ENCODE measurements around the gene TNK1. TPM values are rescaled to one million over a fixed set of nuclear protein-coding genes. Genes with fewer than 3 reads are reported as not detected.
"Not testable (repeated sequence)": the region's sequence is repeated elsewhere in the genome, so short reads cannot be mapped to it uniquely, and the experiment has no call there.

TNK1 gene
- 1 to 10 TPM; 6.1 to 9.3 TPM for polyA plus RNA-seq

DNA sequence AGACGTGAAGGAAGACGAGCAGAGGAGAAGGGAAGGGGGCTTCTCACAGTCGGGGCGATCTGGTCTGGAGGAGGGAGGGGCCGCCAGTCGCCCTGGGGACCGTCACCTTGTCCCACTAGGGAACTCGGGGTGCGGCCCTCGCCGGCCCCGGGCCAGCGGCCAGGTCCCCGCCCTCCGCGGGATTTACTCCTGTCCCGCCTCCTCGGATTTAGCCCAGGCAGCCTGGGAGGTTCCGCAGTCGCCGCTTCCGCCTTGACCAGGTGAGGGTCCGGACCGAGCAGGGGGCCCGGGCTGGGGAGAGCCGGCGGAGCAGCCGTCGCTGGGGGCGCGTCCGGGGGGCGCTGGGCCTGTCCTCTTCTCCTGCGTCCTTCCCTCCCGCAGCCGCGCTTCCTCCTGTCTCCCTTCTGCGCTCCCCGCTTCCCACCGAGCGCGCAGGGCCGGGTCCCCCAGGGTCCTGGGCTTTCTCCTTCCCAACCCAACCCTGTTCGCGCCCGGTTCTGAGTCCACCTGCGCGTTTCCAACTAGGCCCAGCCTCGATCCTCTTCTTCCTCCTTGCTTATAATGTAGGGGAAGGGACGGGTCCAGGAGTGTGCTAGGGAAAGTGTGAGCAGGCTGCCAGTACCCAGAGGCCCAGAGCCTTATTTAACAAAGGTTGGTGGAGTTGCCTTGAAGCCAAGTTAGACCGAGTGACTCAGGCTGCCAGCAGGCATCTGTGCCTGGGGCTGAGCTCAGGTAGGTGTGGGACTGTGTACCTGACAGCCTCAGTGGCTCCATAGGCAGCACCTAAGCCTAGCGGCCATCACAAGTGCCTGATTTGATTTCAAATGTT is at the start of gene TNK1:
TSS of gene TNK1 (plus strand) at position 235 of the 829 bp plus-strand sequence. CDS start 1,838 bp downstream, outside the sequence.
- Histone ChIP-seq H3K36me3 (ENCODE audit: control insufficient read depth in 2 of 2, insufficient read depth in 2 of 2, low read length in 1 of 2) (peaks cover 0 to 17% of the 10 kb centered on the region in 2 donors), H3K4me3 (ENCODE audit: low read depth in 1 of 2, low read length in 2 of 2) (peak within 1 kb of the TSS; percentile 60 to 69), H3K4me1 (ENCODE audit: control insufficient read depth in 2 of 2, insufficient read depth in 2 of 2, low read length in 1 of 2) (peaks cover 5 to 23% of the 10 kb centered on the region in 2 donors), H3K27ac (ENCODE audit: low read depth in 2 of 2, low read length in 1 of 2) (peak within 1 kb of the TSS; percentile 80 to 85), H3K27me3 (ENCODE audit: control insufficient read depth in 1 of 2, insufficient read depth in 2 of 2, low read length in 2 of 2) (no peaks in the 10 kb centered on the region), H3K9me3 (ENCODE audit: control insufficient read depth in 2 of 2, insufficient read depth in 1 of 2, low read depth in 1 of 2, low read length in 1 of 2) (no peaks in the 10 kb centered on the region)
- WGBS, 2 donors, result 3 to 5% methylated on average over 33 to 52 of the region's 52 CpGs

GRCh38 chr17:7332111-7332510 is 48.8 kb upstream of the TNK1 start:
- H3K9me3 ChIP-seq (ENCODE audit: control insufficient read depth in 2 of 2, insufficient read depth in 1 of 2, low read depth in 1 of 2, low read length in 1 of 2), result no peaks in the 10 kb centered on the region
- no peak overlapping the region for H3K27ac ChIP-seq (ENCODE audit: low read depth in 2 of 2, low read length in 1 of 2)
- WGBS, 2 donors, result 55 to 61% methylated on average over 7 of the region's 7 CpGs
- no peaks in the 10 kb centered on the region for H3K36me3 ChIP-seq (ENCODE audit: control insufficient read depth in 2 of 2, insufficient read depth in 2 of 2, low read length in 1 of 2)
- no peak overlapping the region for H3K4me3 ChIP-seq (ENCODE audit: low read depth in 1 of 2, low read length in 2 of 2)
- no peaks in the 10 kb centered on the region for H3K27me3 ChIP-seq (ENCODE audit: control insufficient read depth in 1 of 2, insufficient read depth in 2 of 2, low read length in 2 of 2)
- H3K4me1 ChIP-seq (ENCODE audit: control insufficient read depth in 2 of 2, insufficient read depth in 2 of 2, low read length in 1 of 2), result peaks cover 3 to 9% of the 10 kb centered on the region in 2 donors

DNA sequence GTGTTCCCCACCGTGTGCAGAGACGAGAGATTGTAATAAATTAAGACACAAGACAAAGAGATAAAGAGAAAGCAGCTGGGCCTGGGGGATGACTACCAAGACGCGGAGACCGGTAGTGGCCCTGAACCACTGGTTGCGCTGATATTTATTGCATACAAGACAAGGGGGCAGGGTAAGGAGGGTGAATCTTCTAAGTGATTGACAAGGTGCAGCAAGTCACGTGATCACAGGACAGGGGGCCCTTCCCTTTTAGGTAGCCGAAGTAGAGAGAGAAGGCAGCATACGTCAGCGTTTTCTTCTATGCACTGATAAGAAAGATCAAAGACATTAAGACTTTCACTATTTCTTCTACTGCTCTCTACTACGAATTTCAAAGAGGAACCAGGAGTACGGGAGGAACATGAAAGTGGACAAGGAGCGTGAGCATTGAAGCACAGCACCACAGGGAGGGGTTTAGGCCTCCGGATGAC is 48.3 kb upstream of the TNK1 start:
- not testable (repeated sequence) for H3K36me3 ChIP-seq (ENCODE audit: control insufficient read depth in 2 of 2, insufficient read depth in 2 of 2, low read length in 1 of 2); H3K4me3 ChIP-seq (ENCODE audit: low read depth in 1 of 2, low read length in 2 of 2); H3K9me3 ChIP-seq (ENCODE audit: control insufficient read depth in 2 of 2, insufficient read depth in 1 of 2, low read depth in 1 of 2, low read length in 1 of 2); H3K27me3 ChIP-seq (ENCODE audit: control insufficient read depth in 1 of 2, insufficient read depth in 2 of 2, low read length in 2 of 2); H3K4me1 ChIP-seq (ENCODE audit: control insufficient read depth in 2 of 2, insufficient read depth in 2 of 2, low read length in 1 of 2); H3K27ac ChIP-seq (ENCODE audit: low read depth in 2 of 2, low read length in 1 of 2)
- 48 to 54% methylated on average over 14 of the region's 14 CpGs for WGBS, 2 donors

DNA sequence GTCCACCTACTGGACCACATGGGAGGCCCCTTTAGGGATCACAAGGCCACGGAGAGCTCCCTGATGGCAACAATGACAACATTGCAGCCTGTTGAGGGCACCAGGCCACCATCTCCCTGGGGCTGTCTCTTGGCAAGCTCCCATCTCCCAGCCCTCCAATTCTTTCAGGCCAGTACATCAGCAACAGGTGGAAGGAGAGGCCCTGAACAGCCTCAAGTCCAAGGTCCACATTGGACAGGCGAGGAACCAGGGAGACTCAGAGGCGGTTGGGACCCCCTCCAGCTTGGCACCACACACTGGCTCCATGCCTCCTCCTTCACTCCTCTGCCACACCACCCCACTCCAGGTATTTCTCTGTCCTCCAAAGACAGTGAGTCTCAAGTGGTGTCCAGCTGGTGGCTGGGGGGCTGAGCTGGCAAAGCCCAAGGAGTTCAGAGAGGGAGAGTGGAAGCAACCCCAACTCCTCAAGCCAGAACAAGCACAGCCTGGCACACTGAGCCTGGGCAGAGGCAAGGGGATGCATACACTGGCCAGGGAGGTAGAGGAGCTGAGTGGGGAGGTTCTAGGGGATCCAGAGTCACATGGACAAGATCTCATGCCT is 45.9 kb upstream of the TNK1 start:
- 77 to 88% methylated on average over 3 of the region's 3 CpGs for WGBS, 2 donors
- H3K4me3 ChIP-seq (ENCODE audit: low read depth in 1 of 2, low read length in 2 of 2), result no peak overlapping the region
- H3K27me3 ChIP-seq (ENCODE audit: control insufficient read depth in 1 of 2, insufficient read depth in 2 of 2, low read length in 2 of 2), result no peaks in the 10 kb centered on the region
- no peaks in the 10 kb centered on the region for H3K9me3 ChIP-seq (ENCODE audit: control insufficient read depth in 2 of 2, insufficient read depth in 1 of 2, low read depth in 1 of 2, low read length in 1 of 2)
- H3K4me1 ChIP-seq (ENCODE audit: control insufficient read depth in 2 of 2, insufficient read depth in 2 of 2, low read length in 1 of 2), result peaks cover 0 to 3% of the 10 kb centered on the region in 2 donors
- H3K27ac ChIP-seq (ENCODE audit: low read depth in 2 of 2, low read length in 1 of 2), result no peak overlapping the region
- no peaks in the 10 kb centered on the region for H3K36me3 ChIP-seq (ENCODE audit: control insufficient read depth in 2 of 2, insufficient read depth in 2 of 2, low read length in 1 of 2)

GRCh38 chr17:7335765-7336164 is 45.1 kb upstream of the TNK1 start:
- not testable (repeated sequence) for H3K4me1 ChIP-seq (ENCODE audit: control insufficient read depth in 2 of 2, insufficient read depth in 2 of 2, low read length in 1 of 2); H3K4me3 ChIP-seq (ENCODE audit: low read depth in 1 of 2, low read length in 2 of 2); H3K27ac ChIP-seq (ENCODE audit: low read depth in 2 of 2, low read length in 1 of 2); H3K9me3 ChIP-seq (ENCODE audit: control insufficient read depth in 2 of 2, insufficient read depth in 1 of 2, low read depth in 1 of 2, low read length in 1 of 2); H3K36me3 ChIP-seq (ENCODE audit: control insufficient read depth in 2 of 2, insufficient read depth in 2 of 2, low read length in 1 of 2); H3K27me3 ChIP-seq (ENCODE audit: control insufficient read depth in 1 of 2, insufficient read depth in 2 of 2, low read length in 2 of 2)
- 80 to 84% methylated on average over 13 of the region's 13 CpGs for WGBS, 2 donors

GRCh38 chr17:7336240-7337175 is 44.4 kb upstream of the TNK1 start, which contains the start of gene ACAP1:
Gene ACAP1 (plus strand): TSS chr17:7336529. CDS start chr17:7336735, 206 bp downstream.
- H3K27me3 ChIP-seq (ENCODE audit: control insufficient read depth in 1 of 2, insufficient read depth in 2 of 2, low read length in 2 of 2), result no peaks in the 10 kb centered on the region
- no peaks in the 10 kb centered on the region for H3K4me1 ChIP-seq (ENCODE audit: control insufficient read depth in 2 of 2, insufficient read depth in 2 of 2, low read length in 1 of 2)
- H3K36me3 ChIP-seq (ENCODE audit: control insufficient read depth in 2 of 2, insufficient read depth in 2 of 2, low read length in 1 of 2), result no peaks in the 10 kb centered on the region
- H3K9me3 ChIP-seq (ENCODE audit: control insufficient read depth in 2 of 2, insufficient read depth in 1 of 2, low read depth in 1 of 2, low read length in 1 of 2), result no peaks in the 10 kb centered on the region
- H3K27ac ChIP-seq (ENCODE audit: low read depth in 2 of 2, low read length in 1 of 2), result peak within 1 kb of the TSS in 1 of 2 donors; percentile 42
- 36 to 38% methylated on average over 16 to 17 of the region's 17 CpGs for WGBS, 2 donors
- peak within 1 kb of the TSS; percentile 41 to 47 for H3K4me3 ChIP-seq (ENCODE audit: low read depth in 1 of 2, low read length in 2 of 2)

GRCh38 chr17:7337600-7337999 is 43.3 kb upstream of the TNK1 start:
- H3K27me3 ChIP-seq (ENCODE audit: control insufficient read depth in 1 of 2, insufficient read depth in 2 of 2, low read length in 2 of 2); H3K36me3 ChIP-seq (ENCODE audit: control insufficient read depth in 2 of 2, insufficient read depth in 2 of 2, low read length in 1 of 2); H3K4me1 ChIP-seq (ENCODE audit: control insufficient read depth in 2 of 2, insufficient read depth in 2 of 2, low read length in 1 of 2); H3K9me3 ChIP-seq (ENCODE audit: control insufficient read depth in 2 of 2, insufficient read depth in 1 of 2, low read depth in 1 of 2, low read length in 1 of 2); H3K27ac ChIP-seq (ENCODE audit: low read depth in 2 of 2, low read length in 1 of 2): not testable (repeated sequence)
- H3K4me3 ChIP-seq (ENCODE audit: low read depth in 1 of 2, low read length in 2 of 2), result peak overlapping the region in 1 of 2 donors; percentile 24
- 72% methylated on average over 7 of the region's 7 CpGs for whole genome bisulfite sequencing, 2 donors

DNA sequence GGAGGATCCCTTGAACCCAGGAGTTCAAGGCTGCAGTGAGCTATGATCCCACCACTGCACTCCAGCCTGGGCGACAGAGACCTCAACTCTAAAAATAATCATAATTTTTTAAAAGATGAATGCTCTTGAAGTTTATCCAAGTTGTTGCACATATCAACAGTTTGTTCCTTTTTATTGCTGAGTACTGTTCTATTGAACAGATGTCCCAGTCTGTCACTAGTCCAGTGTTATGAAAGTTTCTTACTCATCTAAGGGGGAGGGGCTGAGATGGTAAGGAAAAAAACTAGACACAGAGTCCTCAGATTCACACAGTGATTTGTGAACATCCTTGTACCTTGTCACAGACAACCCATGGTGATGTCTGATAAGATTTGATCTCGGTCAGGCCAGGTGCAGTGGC is 40.7 kb upstream of the TNK1 start:
- Histone ChIP-seq H3K27me3 (ENCODE audit: control insufficient read depth in 1 of 2, insufficient read depth in 2 of 2, low read length in 2 of 2) (no peaks in the 10 kb centered on the region), H3K9me3 (ENCODE audit: control insufficient read depth in 2 of 2, insufficient read depth in 1 of 2, low read depth in 1 of 2, low read length in 1 of 2) (no peaks in the 10 kb centered on the region)

DNA sequence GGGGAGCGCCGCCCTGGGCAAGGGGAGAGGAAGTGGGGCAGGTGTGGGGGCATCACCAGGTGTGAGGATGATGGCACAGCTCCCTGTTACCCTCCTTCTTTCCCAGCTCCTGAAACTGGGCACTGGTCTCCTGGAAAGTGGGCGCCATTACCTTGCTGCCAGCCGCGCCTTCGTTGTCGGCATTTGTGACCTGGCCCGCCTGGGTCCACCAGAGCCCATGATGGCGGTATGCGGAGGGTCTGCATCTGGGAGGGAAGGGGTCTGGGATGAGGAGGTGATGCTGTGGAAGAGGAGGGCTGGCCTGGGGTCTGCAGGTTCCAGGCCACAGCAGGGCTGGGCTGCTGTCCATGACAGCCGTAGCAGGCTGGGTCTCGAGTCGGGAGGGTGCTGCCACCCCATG is 39.0 kb upstream of the TNK1 start:
- no peaks in the 10 kb centered on the region for H3K9me3 ChIP-seq (ENCODE audit: control insufficient read depth in 2 of 2, insufficient read depth in 1 of 2, low read depth in 1 of 2, low read length in 1 of 2)
- no peaks in the 10 kb centered on the region for H3K27me3 ChIP-seq (ENCODE audit: control insufficient read depth in 1 of 2, insufficient read depth in 2 of 2, low read length in 2 of 2)
- no peaks in the 10 kb centered on the region for H3K36me3 ChIP-seq (ENCODE audit: control insufficient read depth in 2 of 2, insufficient read depth in 2 of 2, low read length in 1 of 2)
- no peak overlapping the region for H3K27ac ChIP-seq (ENCODE audit: low read depth in 2 of 2, low read length in 1 of 2)
- no peaks in the 10 kb centered on the region for H3K4me1 ChIP-seq (ENCODE audit: control insufficient read depth in 2 of 2, insufficient read depth in 2 of 2, low read length in 1 of 2)
- no peak overlapping the region for H3K4me3 ChIP-seq (ENCODE audit: low read depth in 1 of 2, low read length in 2 of 2)
- 91 to 92% methylated on average over 13 of the region's 13 CpGs for whole genome bisulfite sequencing, 2 donors

More for the DNA sequence above, 40.7 kb upstream of the TNK1 start:
- Histone ChIP-seq H3K4me3 (ENCODE audit: low read depth in 1 of 2, low read length in 2 of 2) (no peak overlapping the region), H3K4me1 (ENCODE audit: control insufficient read depth in 2 of 2, insufficient read depth in 2 of 2, low read length in 1 of 2) (no peaks in the 10 kb centered on the region), H3K36me3 (ENCODE audit: control insufficient read depth in 2 of 2, insufficient read depth in 2 of 2, low read length in 1 of 2) (no peaks in the 10 kb centered on the region), H3K27ac (ENCODE audit: low read depth in 2 of 2, low read length in 1 of 2) (no peak overlapping the region)
- 71 to 85% methylated on average over 2 of the region's 2 CpGs for WGBS, 2 donors
